D721Med (cell line): ENCODE results near the gene NUF2.
"Not testable (repeated sequence)": the region's sequence is repeated elsewhere in the genome, so short reads cannot be mapped to it uniquely, and the experiment has no call there.

Experiments used
- DNase-seq: peaks from one replicate; pipeline ENCODE4 v3.0.0; 2011; ENCODE audit warnings: low spot score; ENCODE audit not compliant: insufficient read length
- FAIRE-seq: peaks from 2 replicates; lab custom pipeline; 2011; peaks lifted over from hg19 to GRCh38; lab: Jason Lieb, UNC
- CTCF ChIP-seq: IDR thresholded peaks from 2 replicates; pipeline ENCODE4 v1.5.1; 2012; ENCODE audit warnings: mild to moderate bottlenecking, control low read depth; ENCODE audit not compliant: insufficient read depth; ENCODE audit errors: missing control alignments

Gene NUF2

GRCh38 chr1:163346326-163346870 is 24.6 kb downstream of the NUF2 start:
- DNase-seq, result no peak
- FAIRE-seq, result no peak
- TF ChIP-seq CTCF, result no peak

- no peak for TF ChIP-seq CTCF
- FAIRE-seq, result no peak
- no peak for DNase-seq
Observed at GRCh38 chr1:163347106-163347505, 25.4 kb downstream of the NUF2 start.

GRCh38 chr1:163351912-163352311 is 30.2 kb downstream of the NUF2 start:
- TF ChIP-seq CTCF, result no peak
- DNase-seq (no peak), FAIRE-seq (peak; percentile 35)

GRCh38 chr1:163357378-163357777 is 35.6 kb downstream of the NUF2 start:
- FAIRE-seq, result no peak
- no peak for DNase-seq
- TF ChIP-seq CTCF, result no peak

- DNase-seq, FAIRE-seq: not testable (repeated sequence)
Observed at GRCh38 chr1:163358172-163358571, 36.4 kb downstream of the NUF2 start.

- DNase-seq, result no peak
- TF ChIP-seq CTCF, result peak; percentile 93
- peak; percentile 98 for FAIRE-seq
Observed at GRCh38 chr1:163361123-163361934, 39.6 kb downstream of the NUF2 start.

- no peak for TF ChIP-seq CTCF
- DNase-seq (no peak), FAIRE-seq (peak; percentile 38)
Observed at GRCh38 chr1:163365186-163365585, 43.4 kb downstream of the NUF2 start.
